K562 (cell line): ENCODE data around the gene KIF26B.

Experiments used
- C11orf30 ChIP-seq: fragments of 450-650 bp; IDR thresholded peaks from 2 replicates; pipeline ENCODE4 v1.6.1; 2016; ENCODE audit warnings: low read depth, mild to moderate bottlenecking
- CAMTA2 ChIP-seq: fragments of 250-450 bp; sonication (Bioruptor Pico); conservative IDR thresholded peaks from 2 replicates; pipeline ENCODE4 v1.5.1; 2022
- DNMT1 ChIP-seq: fragments of 450-650 bp; IDR thresholded peaks from 2 replicates; pipeline ENCODE4 v1.6.1; 2016; ENCODE audit warnings: antibody characterized with exemption, mild to moderate bottlenecking
- GABPA ChIP-seq: fragments of 200-800 bp; sonication (Bioruptor generic); conservative IDR thresholded peaks from 2 replicates; pipeline ENCODE4 v1.6.1; 2016; ENCODE audit warnings: low read depth, missing genetic modification characterization, missing compliant biosample characterization
- SIN3A ChIP-seq, 2 experiments: fragments of 150-350 bp in 1 of 2; IDR thresholded peaks; 2 replicates each; pipeline ENCODE4 v1.6.1; 2011 to 2016; ENCODE audit warnings: borderline replicate concordance in 2 of 2, low read depth in 2 of 2, low read length in 2 of 2, mild to moderate bottlenecking in 2 of 2, moderate library complexity in 2 of 2; ENCODE audit not compliant: control insufficient read depth in 1 of 2
- XRCC4 ChIP-seq: IDR thresholded peaks from one replicate; pipeline ENCODE4 v1.6.1; 2011; ENCODE audit not compliant: insufficient read depth, insufficient read length; ENCODE audit errors: extremely low read depth
- ZNF274 ChIP-seq: IDR thresholded peaks from 2 replicates; pipeline ENCODE4 v1.6.1; 2011; ENCODE audit warnings: low read depth, mild to moderate bottlenecking, low read length, moderate library complexity, borderline replicate concordance
- TF ChIP-seq, protein P1 (sequence below): fragments of 250-450 bp; sonication (Bioruptor Pico); IDR thresholded peaks from 2 replicates; pipeline ENCODE4 v1.5.1; 2021; ENCODE audit warnings: mild to moderate bottlenecking
- TF ChIP-seq, protein P2 (sequence below): fragments of 450-650 bp; IDR thresholded peaks from 2 replicates; pipeline ENCODE4 v1.6.1; 2016; ENCODE audit warnings: missing biosample characterization, missing genetic modification characterization

DNA sequence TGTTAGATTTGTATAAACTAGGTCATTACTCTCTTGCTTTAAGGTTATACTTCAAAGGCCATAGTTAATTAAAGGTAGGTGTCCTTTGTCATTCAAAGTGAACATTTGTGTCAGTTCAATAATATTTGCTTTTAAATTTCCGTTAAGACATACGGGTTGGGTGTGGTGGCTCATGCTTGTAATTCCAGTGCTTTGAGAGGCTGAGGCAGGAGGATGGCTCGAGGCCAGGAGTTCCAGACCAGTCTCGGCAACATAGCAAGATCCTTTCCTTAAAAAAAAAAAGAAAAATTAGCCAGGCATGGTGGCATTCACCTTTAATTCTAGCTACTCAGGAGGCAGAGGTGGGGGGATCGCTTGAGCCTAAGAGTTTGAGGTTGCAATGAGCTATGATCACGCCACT, 80.4 kb downstream of the KIF26B start:
- TF ChIP-seq GABPA (tag) (no peak), ZNF274 (no peak), C11orf30 (no peak), SIN3A (IDR thresholded peaks at IDR 0.05; ENCODE audit: borderline replicate concordance in 2 of 2, control insufficient read depth in 1 of 2, low read depth in 2 of 2, low read length in 2 of 2) (no peak), XRCC4 (no peak), CAMTA2 (CRISPR knock-in tag) (no peak), DNMT1 (no peak)
- TF ChIP-seq, protein P1, sequence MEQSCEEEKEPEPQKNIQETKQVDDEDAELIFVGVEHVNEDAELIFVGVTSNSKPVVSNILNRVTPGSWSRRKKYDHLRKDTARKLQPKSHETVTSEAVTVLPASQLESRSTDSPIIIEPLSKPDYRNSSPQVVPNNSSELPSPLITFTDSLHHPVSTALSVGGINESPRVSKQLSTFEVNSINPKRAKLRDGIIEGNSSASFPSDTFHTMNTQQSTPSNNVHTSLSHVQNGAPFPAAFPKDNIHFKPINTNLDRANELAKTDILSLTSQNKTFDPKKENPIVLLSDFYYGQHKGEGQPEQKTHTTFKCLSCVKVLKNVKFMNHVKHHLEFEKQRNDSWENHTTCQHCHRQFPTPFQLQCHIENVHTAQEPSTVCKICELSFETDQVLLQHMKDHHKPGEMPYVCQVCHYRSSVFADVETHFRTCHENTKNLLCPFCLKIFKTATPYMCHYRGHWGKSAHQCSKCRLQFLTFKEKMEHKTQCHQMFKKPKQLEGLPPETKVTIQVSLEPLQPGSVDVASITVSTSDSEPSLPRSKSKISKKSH, result no peak
- TF ChIP-seq, protein P2, sequence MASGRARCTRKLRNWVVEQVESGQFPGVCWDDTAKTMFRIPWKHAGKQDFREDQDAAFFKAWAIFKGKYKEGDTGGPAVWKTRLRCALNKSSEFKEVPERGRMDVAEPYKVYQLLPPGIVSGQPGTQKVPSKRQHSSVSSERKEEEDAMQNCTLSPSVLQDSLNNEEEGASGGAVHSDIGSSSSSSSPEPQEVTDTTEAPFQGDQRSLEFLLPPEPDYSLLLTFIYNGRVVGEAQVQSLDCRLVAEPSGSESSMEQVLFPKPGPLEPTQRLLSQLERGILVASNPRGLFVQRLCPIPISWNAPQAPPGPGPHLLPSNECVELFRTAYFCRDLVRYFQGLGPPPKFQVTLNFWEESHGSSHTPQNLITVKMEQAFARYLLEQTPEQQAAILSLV (tag), result no peak
